BE2C (cell line): ENCODE measurements around the gene ATP2B1.

Source experiments
- DNase-seq: peaks from one replicate; pipeline ENCODE4 v3.0.0-alpha.2; 2020
- H3K27me3 ChIP-seq: fragments of 250-450 bp; sonication (Bioruptor Pico); 2 replicates; pipeline ENCODE4 v1.5.1; 2020; ENCODE audit warnings: mild to moderate bottlenecking
- H3K36me3 ChIP-seq: fragments of 250-450 bp; sonication (Bioruptor Pico); 2 replicates; pipeline ENCODE4 v1.5.1; 2020; ENCODE audit warnings: mild to moderate bottlenecking
- H3K4me1 ChIP-seq: fragments of 250-450 bp; sonication (Bioruptor Pico); 2 replicates; pipeline ENCODE4 v1.5.1; 2020
- H3K4me3 ChIP-seq: 2 replicates; pipeline ENCODE4 v1.5.1; 2011; ENCODE audit warnings: low read depth, low read length
- H3K9me3 ChIP-seq: fragments of 250-450 bp; sonication (Bioruptor Pico); 2 replicates; pipeline ENCODE4 v1.5.1; 2020
- TF ChIP-seq, protein P1 (sequence below): IDR thresholded peaks from 2 replicates; pipeline ENCODE4 v1.5.1; 2012; ENCODE audit warnings: mild to moderate bottlenecking, low read depth, low read length

ATP2B1 gene

GRCh38 chr12:89642959-89643358, 65.7 kb downstream of the ATP2B1 start:
- Histone ChIP-seq H3K4me1 (peaks cover 9% of the 10 kb centered on the region), H3K9me3 (no peaks in the 10 kb centered on the region), H3K27me3 (no peaks in the 10 kb centered on the region), H3K36me3 (peaks cover 3% of the 10 kb centered on the region), H3K4me3 (no peak overlapping the region)
- DNase-seq = no peak
- TF ChIP-seq, protein P1, sequence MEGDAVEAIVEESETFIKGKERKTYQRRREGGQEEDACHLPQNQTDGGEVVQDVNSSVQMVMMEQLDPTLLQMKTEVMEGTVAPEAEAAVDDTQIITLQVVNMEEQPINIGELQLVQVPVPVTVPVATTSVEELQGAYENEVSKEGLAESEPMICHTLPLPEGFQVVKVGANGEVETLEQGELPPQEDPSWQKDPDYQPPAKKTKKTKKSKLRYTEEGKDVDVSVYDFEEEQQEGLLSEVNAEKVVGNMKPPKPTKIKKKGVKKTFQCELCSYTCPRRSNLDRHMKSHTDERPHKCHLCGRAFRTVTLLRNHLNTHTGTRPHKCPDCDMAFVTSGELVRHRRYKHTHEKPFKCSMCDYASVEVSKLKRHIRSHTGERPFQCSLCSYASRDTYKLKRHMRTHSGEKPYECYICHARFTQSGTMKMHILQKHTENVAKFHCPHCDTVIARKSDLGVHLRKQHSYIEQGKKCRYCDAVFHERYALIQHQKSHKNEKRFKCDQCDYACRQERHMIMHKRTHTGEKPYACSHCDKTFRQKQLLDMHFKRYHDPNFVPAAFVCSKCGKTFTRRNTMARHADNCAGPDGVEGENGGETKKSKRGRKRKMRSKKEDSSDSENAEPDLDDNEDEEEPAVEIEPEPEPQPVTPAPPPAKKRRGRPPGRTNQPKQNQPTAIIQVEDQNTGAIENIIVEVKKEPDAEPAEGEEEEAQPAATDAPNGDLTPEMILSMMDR = no peak

GRCh38 chr12:89636776-89637160, 71.9 kb downstream of the ATP2B1 start:
- Histone ChIP-seq H3K27me3 (no peaks in the 10 kb centered on the region), H3K36me3 (peaks cover 12% of the 10 kb centered on the region; the same call in 1 of the 2 replicates), H3K4me1 (peaks cover 6% of the 10 kb centered on the region), H3K9me3 (no peaks in the 10 kb centered on the region), H3K4me3 (no peak overlapping the region)
- no peak for DNase-seq
- TF ChIP-seq, protein P1 = no peak

- DNase-seq = no peak
- H3K4me1 ChIP-seq = peaks cover under 1% of the 10 kb centered on the region
- no peaks in the 10 kb centered on the region for H3K9me3 ChIP-seq
- H3K4me3 ChIP-seq = no peak overlapping the region
- no peaks in the 10 kb centered on the region for H3K27me3 ChIP-seq
- TF ChIP-seq, protein P1 = no peak
- peaks cover 12% of the 10 kb centered on the region; the same call in 1 of the 2 replicates for H3K36me3 ChIP-seq
These were observed 72.4 kb downstream of the ATP2B1 start for GRCh38 chr12:89636052-89636775.

DNA sequence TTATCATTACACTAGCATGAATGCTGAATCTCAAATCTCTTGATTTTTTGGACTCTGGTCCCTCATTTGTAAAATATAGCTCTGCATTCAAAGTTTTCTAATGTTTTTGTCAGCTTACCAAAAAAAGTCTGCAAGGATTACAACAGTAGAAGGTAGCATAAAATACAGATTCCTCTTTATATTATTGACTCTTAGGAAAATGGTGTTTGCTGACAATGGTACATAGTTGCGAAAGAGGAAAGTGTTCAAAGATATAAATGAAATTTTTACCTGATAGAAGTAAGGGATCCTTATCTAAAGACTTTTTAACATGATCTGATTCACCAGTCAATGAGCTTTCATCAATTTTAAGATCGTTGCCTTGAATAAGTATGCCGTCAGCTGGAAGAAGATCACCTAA, 74.1 kb downstream of the ATP2B1 start:
- Histone ChIP-seq H3K36me3 (peaks cover 9% of the 10 kb centered on the region; the same call in 1 of the 2 replicates), H3K9me3 (no peaks in the 10 kb centered on the region), H3K4me1 (no peaks in the 10 kb centered on the region), H3K27me3 (no peaks in the 10 kb centered on the region), H3K4me3 (no peak overlapping the region)
- TF ChIP-seq, protein P1 = no peak
- DNase-seq = no peak

DNA sequence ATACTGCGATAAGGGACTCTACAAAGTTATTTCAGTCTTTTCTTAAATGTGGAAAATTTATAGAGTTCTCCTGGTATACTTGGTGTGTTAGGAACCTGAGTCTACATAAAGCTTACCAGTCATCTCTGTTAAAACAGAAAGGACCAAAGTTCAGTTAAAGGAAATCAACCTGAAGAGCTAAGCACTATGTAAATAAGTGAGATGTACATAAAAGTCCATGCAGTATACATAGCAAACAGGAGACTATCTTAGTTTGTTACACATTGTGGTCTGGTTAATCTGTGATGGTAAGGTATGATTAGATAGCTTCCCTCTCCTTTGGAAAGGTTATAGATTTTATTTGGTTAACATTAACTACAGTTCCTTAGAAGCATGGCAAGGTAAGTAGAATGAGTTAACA, 75.9 kb downstream of the ATP2B1 start:
- no peaks in the 10 kb centered on the region for H3K27me3 ChIP-seq
- no peak overlapping the region for H3K4me3 ChIP-seq
- TF ChIP-seq, protein P1 = no peak
- peaks cover 12% of the 10 kb centered on the region for H3K36me3 ChIP-seq
- H3K9me3 ChIP-seq = no peaks in the 10 kb centered on the region
- no peaks in the 10 kb centered on the region for H3K4me1 ChIP-seq
- no peak for DNase-seq

DNA sequence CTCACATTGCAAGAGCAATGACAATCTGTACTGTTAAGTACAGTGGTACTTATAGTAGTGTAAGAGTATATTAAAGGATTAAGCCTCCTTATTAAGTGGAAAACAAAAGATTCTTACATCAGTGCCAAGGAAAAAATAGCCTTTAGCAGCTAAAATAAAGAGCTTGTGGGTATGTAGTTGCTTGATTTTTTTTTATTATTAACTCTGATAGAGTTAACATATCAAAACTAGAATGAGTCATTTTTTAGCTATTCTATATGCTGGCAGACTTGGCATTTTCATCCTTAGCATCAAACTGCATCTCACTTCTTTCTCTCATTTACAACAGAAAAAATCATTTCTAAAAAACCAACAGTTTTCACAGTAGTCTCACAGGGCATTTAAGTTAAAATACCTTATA, 86.5 kb downstream of the ATP2B1 start:
- Histone ChIP-seq H3K4me1 (peaks cover 4% of the 10 kb centered on the region; the same call in 1 of the 2 replicates), H3K4me3 (no peak overlapping the region), H3K27me3 (no peaks in the 10 kb centered on the region), H3K9me3 (no peaks in the 10 kb centered on the region), H3K36me3 (peaks cover 6% of the 10 kb centered on the region; the same call in 1 of the 2 replicates)
- DNase-seq = no peak
- TF ChIP-seq, protein P1 = no peak
